Ovary (tissue), 9 donors: ENCODE data around the gene CD86. TPM values are rescaled to one million over a fixed set of nuclear protein-coding genes. Genes with fewer than 3 reads are reported as not detected.

Source experiments
- DNase-seq, 5 donors: peaks; one replicate each; pipeline ENCODE4 v3.0.0-alpha.2; 2019 to 2020
- H3K27ac ChIP-seq, 2 donors: fragments of 200-600 bp; one replicate each; pipeline versions ENCODE4 v1.5.1 to v1.8.0; 2019 to 2022
- H3K27me3 ChIP-seq: fragments of 200-600 bp; one replicate; pipeline ENCODE4 v1.8.0; 2022
- H3K36me3 ChIP-seq: fragments of 200-600 bp; sonication (generic); one replicate; pipeline ENCODE4 v1.5.1; 2019
- H3K4me1 ChIP-seq: one replicate; pipeline ENCODE4 v1.8.1; 2013; ENCODE audit warnings: mild to moderate bottlenecking, moderate library complexity; ENCODE audit not compliant: insufficient read depth
- H3K4me3 ChIP-seq: fragments of 200-600 bp; sonication (generic); one replicate; pipeline ENCODE4 v1.5.1; 2017
- H3K9me3 ChIP-seq, 2 donors: fragments of 200-600 bp in 1 of 2; sonication (generic) in 1 of 2; one replicate each; pipeline versions ENCODE4 v1.5.1 to v1.8.1; 2013 to 2019; ENCODE audit warnings: mild to moderate bottlenecking in 1 of 2, moderate library complexity in 1 of 2
- EP300 ChIP-seq: sonication (generic); formaldehyde crosslinking; IDR thresholded peaks from one replicate; pipeline ENCODE4 v1.6.1; 2017; ENCODE audit warnings: antibody characterized with exemption
- POLR2A ChIP-seq: fragments of 450-650 bp; IDR thresholded peaks from one replicate; pipeline ENCODE4 v1.6.1; 2017; ENCODE audit warnings: antibody characterized with exemption, mild to moderate bottlenecking, moderate library complexity
- WGBS, 3 donors: extraction: QIAGEN DNeasy Blood & Tissue Kit in 1 of 3; methylation state at CpG; one replicate each; pipeline versions ENCODE4 v1.1.5 to v1.1.7; 2013 to 2017; 5-methylcytosine and 5-hydroxymethylcytosine counted together
- intact Hi-C, 4 donors: fragments of 100-400 bp; cut with DNase I; formaldehyde crosslinking; loops; one replicate each; pipeline versions ENCODE4 v1.11.0 to v1.15.1; 2022 to 2023
- polyA plus RNA-seq, 2 donors: library from polyadenylated mRNA; stranded (reverse); fragments of 200-250 nt in 1 of 2; fragments of 350-450 nt in 1 of 2; fragmentation: Illumina TruSeq in 1 of 2; extraction: RNeasy Lipid Tissue Mini Kit (QIAGEN cat#74804) in 1 of 2; gene quantifications; one replicate each; pipeline ENCODE4 v1.2.3, GENCODE V29; 2013 to 2014
- total RNA-seq, 7 donors: library from RNA; depleted of rRNA in 2 of 7; stranded (reverse); fragments of >200 nt in 2 of 7; fragmentation: NEBNext Ultra II Directional in 3 of 7; extraction: Animal tissue kit (Norgen Biotek cat#: 25700) in 3 of 7; gene quantifications; one replicate each; pipeline versions ENCODE4 v1.1.0 to v1.2.4, GENCODE V29; 2016 to 2023
- TF ChIP-seq, protein P1 (sequence below), 3 donors: fragments of 450-650 bp in 2 of 3; fragments of 200-600 bp in 1 of 3; IDR thresholded peaks; one replicate each; pipeline versions ENCODE4 v1.5.1 to v1.8.0; 2016 to 2022; ENCODE audit warnings: antibody characterized with exemption in 3 of 3, mild to moderate bottlenecking in 1 of 3
- donor health status: DM: no; HTN: no; CAD: no; lungs with moderate emphysema.
- donor health status: DM: no; HTN: no; CAD: no.
- donor health status: Bipolar disorder and iron deficiency.
- donor health status: DM: yes; HTN: yes; CAD: no.
- donor health status: DM: no; HTN: no; CAD: no.
- donor health status: DM: yes; HTN: yes; CAD: no.

The CD86 gene
- total and polyA plus RNA-seq, 9 donors: 0.85 to 8.7 (median 3.5) TPM

DNA sequence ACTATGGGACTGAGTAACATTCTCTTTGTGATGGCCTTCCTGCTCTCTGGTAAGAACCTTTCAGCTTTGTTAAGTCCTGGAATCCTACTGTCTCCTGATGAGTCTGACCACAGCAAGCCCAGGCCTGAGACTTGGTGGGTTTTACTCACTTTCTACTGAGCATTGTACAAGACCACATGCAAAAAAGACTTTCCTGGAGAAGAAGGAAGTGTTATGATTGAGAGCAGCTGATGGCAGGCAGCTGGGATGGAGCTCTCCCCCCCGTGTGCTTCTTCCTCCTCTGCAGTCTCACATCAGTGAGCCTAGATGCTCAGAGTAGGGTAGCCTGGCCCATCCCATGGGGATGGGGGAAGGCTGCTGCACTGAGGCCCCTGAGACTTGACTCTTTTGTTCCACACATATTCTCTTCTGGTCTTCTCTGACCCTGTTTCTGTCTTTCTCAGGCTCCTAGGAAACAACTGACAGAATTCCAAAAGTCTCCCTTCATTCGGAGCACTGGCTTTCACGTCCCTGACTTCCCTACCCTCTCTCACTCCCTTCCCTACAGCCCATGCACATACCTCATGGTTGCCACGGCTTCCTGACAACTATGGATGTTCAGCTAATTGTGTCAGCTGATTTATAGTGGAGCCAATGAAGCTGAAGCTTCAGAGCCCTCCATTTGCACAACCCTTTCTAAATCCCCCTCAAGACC is 36.6 kb downstream of the CD86 start:
- Histone ChIP-seq H3K4me3 (no peak overlapping the region), H3K9me3 (no peaks in the 10 kb centered on the region), H3K27ac (no peak overlapping the region), H3K27me3 (no peaks in the 10 kb centered on the region), H3K4me1 (no peaks in the 10 kb centered on the region), H3K36me3 (no peaks in the 10 kb centered on the region)
- WGBS, 3 donors: 37 to 50% (median 46%) methylated on average over 4 of the region's 4 CpGs
- DNase-seq: no peak
- intact Hi-C loops: no loop called here
- no peak for TF ChIP-seq POLR2A
- TF ChIP-seq, protein P1, sequence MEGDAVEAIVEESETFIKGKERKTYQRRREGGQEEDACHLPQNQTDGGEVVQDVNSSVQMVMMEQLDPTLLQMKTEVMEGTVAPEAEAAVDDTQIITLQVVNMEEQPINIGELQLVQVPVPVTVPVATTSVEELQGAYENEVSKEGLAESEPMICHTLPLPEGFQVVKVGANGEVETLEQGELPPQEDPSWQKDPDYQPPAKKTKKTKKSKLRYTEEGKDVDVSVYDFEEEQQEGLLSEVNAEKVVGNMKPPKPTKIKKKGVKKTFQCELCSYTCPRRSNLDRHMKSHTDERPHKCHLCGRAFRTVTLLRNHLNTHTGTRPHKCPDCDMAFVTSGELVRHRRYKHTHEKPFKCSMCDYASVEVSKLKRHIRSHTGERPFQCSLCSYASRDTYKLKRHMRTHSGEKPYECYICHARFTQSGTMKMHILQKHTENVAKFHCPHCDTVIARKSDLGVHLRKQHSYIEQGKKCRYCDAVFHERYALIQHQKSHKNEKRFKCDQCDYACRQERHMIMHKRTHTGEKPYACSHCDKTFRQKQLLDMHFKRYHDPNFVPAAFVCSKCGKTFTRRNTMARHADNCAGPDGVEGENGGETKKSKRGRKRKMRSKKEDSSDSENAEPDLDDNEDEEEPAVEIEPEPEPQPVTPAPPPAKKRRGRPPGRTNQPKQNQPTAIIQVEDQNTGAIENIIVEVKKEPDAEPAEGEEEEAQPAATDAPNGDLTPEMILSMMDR (IDR thresholded peaks at IDR 0.05): no peak
- TF ChIP-seq EP300: no peak

DNA sequence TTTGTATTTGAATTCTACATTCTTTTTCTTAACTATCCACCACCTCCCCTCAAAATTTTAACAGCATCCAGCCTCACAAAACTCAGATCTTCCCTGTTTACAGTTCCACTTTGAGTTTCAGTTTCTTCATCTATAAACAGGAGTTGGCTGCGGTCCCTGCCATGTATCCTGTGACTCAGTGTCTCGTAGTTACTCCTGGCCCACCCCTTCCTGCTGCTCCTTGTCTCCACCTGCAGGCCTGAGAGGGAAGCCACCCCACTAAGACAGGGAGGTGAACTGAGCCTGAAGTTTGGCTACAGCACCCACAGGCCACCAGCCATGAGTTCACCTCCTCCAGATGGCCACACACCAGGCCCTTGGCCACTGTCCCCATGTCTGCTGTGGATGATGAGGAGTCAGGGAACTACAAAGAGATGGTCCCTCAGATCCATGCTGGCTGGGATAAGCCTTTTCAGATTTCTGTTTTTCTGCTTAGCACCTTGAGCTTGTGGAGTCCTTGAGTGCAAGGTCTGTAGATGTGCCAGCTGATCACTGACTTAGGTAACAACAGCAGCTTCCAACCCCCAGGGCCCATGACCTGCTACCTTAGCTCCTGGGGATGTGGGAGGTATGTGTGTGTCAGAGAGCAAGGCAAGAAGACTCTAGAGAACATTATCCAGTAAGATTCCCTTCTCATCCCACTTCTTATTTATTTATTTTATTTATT is 37.5 kb downstream of the CD86 start:
- 50 to 57% (median 54%) methylated on average over 2 of the region's 2 CpGs for WGBS, 3 donors
- no peak overlapping the region for H3K4me3 ChIP-seq
- TF ChIP-seq POLR2A (no peak), EP300 (no peak)
- TF ChIP-seq, protein P1 (IDR thresholded peaks at IDR 0.05): no peak
- DNase-seq: no peak
- no peak overlapping the region for H3K27ac ChIP-seq
- H3K4me1 ChIP-seq: no peaks in the 10 kb centered on the region
- no peaks in the 10 kb centered on the region for H3K9me3 ChIP-seq
- intact Hi-C loops: no loop called here
- no peaks in the 10 kb centered on the region for H3K27me3 ChIP-seq
- H3K36me3 ChIP-seq: no peaks in the 10 kb centered on the region

DNA sequence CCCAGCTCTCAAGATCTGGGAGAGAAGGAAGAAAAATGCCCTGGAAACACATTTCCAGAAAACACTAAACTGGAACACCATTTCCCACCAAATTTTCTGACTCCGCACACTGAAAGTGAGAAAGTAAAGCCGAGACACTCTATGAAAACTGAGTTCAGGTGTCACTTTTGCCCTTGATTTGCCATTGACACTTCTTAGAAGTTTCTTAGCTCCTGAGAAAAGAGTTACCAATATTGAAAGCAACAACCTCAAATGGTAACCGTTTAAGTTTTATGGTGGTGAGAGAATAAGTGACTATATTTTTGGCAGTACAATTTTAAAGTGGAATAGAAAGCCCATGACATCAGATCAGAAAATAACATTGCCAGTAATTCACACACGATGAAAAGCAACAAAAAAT is 39.0 kb downstream of the CD86 start:
- Histone ChIP-seq H3K4me1 (no peaks in the 10 kb centered on the region), H3K4me3 (no peak overlapping the region), H3K36me3 (no peaks in the 10 kb centered on the region), H3K9me3 (no peaks in the 10 kb centered on the region), H3K27ac (no peak overlapping the region), H3K27me3 (no peaks in the 10 kb centered on the region)
- no peak for DNase-seq
- TF ChIP-seq EP300 (no peak), POLR2A (no peak)
- TF ChIP-seq, protein P1 (IDR thresholded peaks at IDR 0.05): no peak
- intact Hi-C loops: no loop called here
- WGBS, 3 donors: 81 to 85% (median 84%) methylated on average over 4 of the region's 4 CpGs

DNA sequence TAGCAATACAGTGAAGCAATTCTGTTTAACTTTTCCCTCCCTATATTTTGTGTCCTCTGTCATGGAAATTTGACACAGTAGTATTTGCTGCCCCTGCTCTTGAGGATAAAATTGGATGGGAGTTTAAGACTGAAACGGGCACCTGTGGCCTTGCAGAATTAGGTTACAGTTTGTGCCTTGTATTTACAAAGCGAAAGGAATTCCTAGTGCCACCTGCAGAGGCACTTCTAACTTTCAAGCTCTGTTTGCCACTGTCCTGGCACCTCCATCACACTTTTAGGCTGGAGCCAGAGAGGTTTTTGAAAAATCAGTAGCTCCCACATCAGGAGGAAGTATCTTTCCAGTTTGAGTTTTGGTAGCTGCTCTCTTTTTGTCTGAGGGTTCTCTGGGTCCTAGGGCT is 39.5 kb downstream of the CD86 start:
- Histone ChIP-seq H3K27ac (no peak overlapping the region), H3K9me3 (no peaks in the 10 kb centered on the region), H3K4me3 (no peak overlapping the region), H3K36me3 (no peaks in the 10 kb centered on the region), H3K4me1 (no peaks in the 10 kb centered on the region), H3K27me3 (no peaks in the 10 kb centered on the region)
- no peak for DNase-seq
- TF ChIP-seq, protein P1 (IDR thresholded peaks at IDR 0.05): no peak
- TF ChIP-seq EP300 (no peak), POLR2A (no peak)
- WGBS, 3 donors: 69 to 75% (median 73%) methylated on average over 2 of the region's 2 CpGs
- intact Hi-C loops: no loop called here
